ENCODE results near the gene GNG14. TPM values are rescaled to one million over a fixed set of nuclear protein-coding genes. Genes with fewer than 3 reads are reported as not detected.

Gene GNG14
- total RNA-seq, 1 experiment from 2014 or later = not detected

- H3K4me1 ChIP-seq (ENCODE audit: control insufficient read depth in 1 of 2, insufficient read depth in 2 of 2, low read length in 2 of 2) = peaks cover 5 to 13% of the 10 kb centered on the region in 2 experiments; a peak in 3 of 4 replicates
- BruUV-seq (replicated peaks) = no TSS peak
- RAD21 ChIA-PET (ENCODE audit: low non-redundant PET in 1 of 2, low total read pairs in 2 of 2, uncharacterized antibody in 2 of 2, unreplicated experiment in 2 of 2) = no interaction called here
- no peaks in the 10 kb centered on the region for H4K20me1 ChIP-seq (ENCODE audit: insufficient read depth)
- no peaks in the 10 kb centered on the region for H3K27me3 ChIP-seq (ENCODE audit: insufficient read depth, low read length)
- POLR2A ChIA-PET = no interaction called here
- H3K9ac ChIP-seq (ENCODE audit: low read length) = no peak overlapping the region
- DNase-seq (ENCODE audit: low read depth, low spot score) (peak; percentile 67), ATAC-seq (peak; percentile 69)
- TF ChIP-seq YY1 (IDR thresholded peaks at IDR 0.05; ENCODE audit: extremely low read depth, insufficient replicate concordance, low read depth, low read length) (no peak), SRF (IDR thresholded peaks at IDR 0.05; ENCODE audit: low read depth) (no peak), CEBPB (IDR thresholded peaks at IDR 0.05; ENCODE audit: low read depth) (no peak), TCF7L2 (IDR thresholded peaks at IDR 0.05; ENCODE audit: borderline replicate concordance, extremely low read depth, insufficient read depth, insufficient read length) (no peak), EGR1 (IDR thresholded peaks at IDR 0.05; ENCODE audit: low read depth) (no peak), POLR2AphosphoS5 (IDR thresholded peaks at IDR 0.05; ENCODE audit: low read depth, low read length) (no peak), ZBTB33 (IDR thresholded peaks at IDR 0.05; ENCODE audit: extremely low read depth, insufficient replicate concordance, low read length) (no peak), JUND (IDR thresholded peaks at IDR 0.05) (no peak), CBX3 (IDR thresholded peaks at IDR 0.05; ENCODE audit: low read depth) (no peak), SIN3A (IDR thresholded peaks at IDR 0.05; ENCODE audit: low read depth) (no peak), ZFX (IDR thresholded peaks at IDR 0.05) (no peak), RAD21 (IDR thresholded peaks at IDR 0.05; ENCODE audit: low read depth) (peak; percentile 63), EZH2 (IDR thresholded peaks at IDR 0.05) (no peak), CTCF (IDR thresholded peaks at IDR 0.05 in 2 of 3, conservative IDR thresholded peaks at IDR 0.05 in 1 of 3; ENCODE audit: borderline replicate concordance in 1 of 3, insufficient read depth in 1 of 3, low read depth in 2 of 3, low read length in 2 of 3) (peak; percentile 61 to 94 (median 91)), POLR2A (IDR thresholded peaks at IDR 0.05; ENCODE audit: borderline replicate concordance, extremely low read depth, insufficient read depth, insufficient read length) (no peak), FOSL1 (IDR thresholded peaks at IDR 0.05; ENCODE audit: low read depth) (no peak)
- no peak overlapping the region for H3K27ac ChIP-seq (ENCODE audit: low read depth, low read length)
- no peak overlapping the region for H3K4me3 ChIP-seq (replicated peaks in 1 of 2; ENCODE audit: low read depth in 1 of 2, low read length in 2 of 2)
- H3K9me2 ChIP-seq (ENCODE audit: insufficient read depth) = no peaks in the 10 kb centered on the region
- peaks cover 30% of the 10 kb centered on the region for H3K79me2 ChIP-seq (ENCODE audit: insufficient read depth, low read length)
- no peak overlapping the region for H3K4me2 ChIP-seq (ENCODE audit: low read length)
- CTCF ChIA-PET = interaction anchor here (1.0 to 1.7 kb wide), 3 partner anchors 12 to 119 kb away, joined by 4 to 7 read pairs (median 4); no protein-coding TSS in a partner anchor
- intact Hi-C loops (cut with micrococcal nuclease) = loop anchor here (2.0 kb wide), 1 partner anchor 120 kb away; no protein-coding TSS in a partner anchor
- H3K9me3 ChIP-seq (ENCODE audit: control insufficient read depth in 1 of 2, insufficient read depth in 1 of 2, low read depth in 1 of 2, low read length in 2 of 2) = no peaks in the 10 kb centered on the region
- peaks cover 25 to 58% of the 10 kb centered on the region in 2 experiments; a peak in 3 of 4 replicates for H3K36me3 ChIP-seq (ENCODE audit: control insufficient read depth in 1 of 2, insufficient read depth in 2 of 2, low read length in 2 of 2)
- H2AFZ ChIP-seq (ENCODE audit: low read depth, low read length, poor library complexity, severe bottlenecking) = no peak overlapping the region
Measured at GRCh38 chr19:12676384-12676792, 11.4 kb upstream of the GNG14 start.
